ENCODE results near the gene PLCH2.
"Not testable (repeated sequence)": the region's sequence is repeated elsewhere in the genome, so short reads cannot be mapped to it uniquely, and the experiment has no call there.

PLCH2 gene

GRCh38 chr1:2476061-2476999 is at the start of gene PLCH2:
Gene PLCH2 (plus strand): TSS chr1:2476289. CDS start chr1:2476589, 300 bp downstream.
- no peak for DNase-seq (ENCODE audit: low read depth, low spot score)

GRCh38 chr1:2426540-2426939 is 49.5 kb upstream of the PLCH2 start:
- DNase-seq (ENCODE audit: low read depth, low spot score) = no peak

- DNase-seq (ENCODE audit: low read depth, low spot score) = no peak
These were observed 49.0 kb upstream of the PLCH2 start for GRCh38 chr1:2427051-2427450.

GRCh38 chr1:2427976-2428375 is 48.1 kb upstream of the PLCH2 start:
- DNase-seq (ENCODE audit: low read depth, low spot score) = no peak

GRCh38 chr1:2428490-2428889 is 47.6 kb upstream of the PLCH2 start:
- DNase-seq (ENCODE audit: low read depth, low spot score) = no peak

- DNase-seq (ENCODE audit: low read depth, low spot score) = no peak
These were observed 46.1 kb upstream of the PLCH2 start for GRCh38 chr1:2429780-2430591.

- no peak for DNase-seq (ENCODE audit: low read depth, low spot score)
These were observed 45.5 kb upstream of the PLCH2 start for GRCh38 chr1:2430592-2430973.

- no peak for DNase-seq (ENCODE audit: low read depth, low spot score)
These were observed 45.0 kb upstream of the PLCH2 start for GRCh38 chr1:2431103-2431502.

GRCh38 chr1:2431518-2431917 is 44.6 kb upstream of the PLCH2 start:
- no peak for DNase-seq (ENCODE audit: low read depth, low spot score)

- no peak for DNase-seq (ENCODE audit: low read depth, low spot score)
These were observed 43.6 kb upstream of the PLCH2 start for GRCh38 chr1:2432441-2432844.

GRCh38 chr1:2433196-2433595 is 42.9 kb upstream of the PLCH2 start:
- no peak for DNase-seq (ENCODE audit: low read depth, low spot score)

GRCh38 chr1:2433936-2434655 is 42.0 kb upstream of the PLCH2 start:
- DNase-seq (ENCODE audit: low read depth, low spot score) = no peak

- no peak for DNase-seq (ENCODE audit: low read depth, low spot score)
These were observed 41.0 kb upstream of the PLCH2 start for GRCh38 chr1:2435091-2435490.

- DNase-seq (ENCODE audit: low read depth, low spot score) = no peak
These were observed 40.2 kb upstream of the PLCH2 start for GRCh38 chr1:2435746-2436355.

GRCh38 chr1:2436876-2437275 is 39.2 kb upstream of the PLCH2 start:
- DNase-seq (ENCODE audit: low read depth, low spot score) = no peak

GRCh38 chr1:2437617-2438016 is 38.5 kb upstream of the PLCH2 start:
- no peak for DNase-seq (ENCODE audit: low read depth, low spot score)

GRCh38 chr1:2438038-2438437 is 38.1 kb upstream of the PLCH2 start:
- DNase-seq (ENCODE audit: low read depth, low spot score) = no peak

GRCh38 chr1:2438641-2439040 is 37.4 kb upstream of the PLCH2 start:
- DNase-seq (ENCODE audit: low read depth, low spot score) = no peak

GRCh38 chr1:2439369-2439768 is 36.7 kb upstream of the PLCH2 start:
- DNase-seq (ENCODE audit: low read depth, low spot score) = no peak

- DNase-seq (ENCODE audit: low read depth, low spot score) = not testable (repeated sequence)
These were observed 35.7 kb upstream of the PLCH2 start for GRCh38 chr1:2440346-2440745.

GRCh38 chr1:2441746-2442145 is 34.3 kb upstream of the PLCH2 start:
- DNase-seq (ENCODE audit: low read depth, low spot score) = no peak

GRCh38 chr1:2442661-2443060 is 33.4 kb upstream of the PLCH2 start:
- no peak for DNase-seq (ENCODE audit: low read depth, low spot score)
